GM12891 (cell line): ENCODE data around the gene NDUFA8.

Experiments used
- PAX5 ChIP-seq: IDR thresholded peaks from 2 replicates; pipeline ENCODE4 v1.6.1; 2011; ENCODE audit warnings: low read length, moderate library complexity, mild to moderate bottlenecking; ENCODE audit not compliant: insufficient read depth, severe bottlenecking
- POLR2A ChIP-seq: IDR thresholded peaks from 2 replicates; pipeline ENCODE4 v1.6.1; 2011; ENCODE audit warnings: low read depth, low read length, control low read depth
- POLR2AphosphoS5 ChIP-seq: IDR thresholded peaks from 2 replicates; pipeline ENCODE4 v1.6.1; 2011; ENCODE audit warnings: low read depth, low read length, control low read depth
- POU2F2 ChIP-seq: IDR thresholded peaks from 2 replicates; pipeline ENCODE4 v1.6.1; 2011; ENCODE audit warnings: low read depth, mild to moderate bottlenecking, control low read depth, low read length, moderate library complexity
- SPI1 ChIP-seq: IDR thresholded peaks from 2 replicates; pipeline ENCODE4 v1.6.1; 2011; ENCODE audit warnings: low read depth, low read length, control low read depth
- TAF1 ChIP-seq: IDR thresholded peaks from 2 replicates; pipeline ENCODE4 v1.6.1; 2011; ENCODE audit warnings: low read depth, low read length, control low read depth

GRCh38 chr9:122096620-122097415 is 62.8 kb downstream of the NDUFA8 start:
- TF ChIP-seq TAF1 (no peak), PAX5 (no peak), POLR2AphosphoS5 (no peak), POLR2A (no peak), SPI1 (no peak), POU2F2 (no peak)
